DND-41 (cell line): ENCODE measurements around the gene CCN2.

Experiments
- ATAC-seq: fragments of 200-7000 bp; cut with Tn5 transposase; 3 replicates; pipeline ENCODE4 v1.9.1; 2021; ENCODE audit warnings: low read depth; ENCODE audit not compliant: insufficient read depth
- DNase-seq: peaks from one replicate; pipeline ENCODE4 v3.0.0-alpha.2; 2020
- H2AFZ ChIP-seq: 2 replicates; pipeline ENCODE4 v1.6.0; 2012; ENCODE audit warnings: low read depth, low read length
- H3K27ac ChIP-seq: 2 replicates; pipeline ENCODE4 v1.5.1; 2012; ENCODE audit warnings: low read length, inconsistent platforms
- H3K27me3 ChIP-seq: fragments of 200-600 bp; sonication (generic); 2 replicates; pipeline ENCODE4 v1.6.0; 2012; ENCODE audit warnings: low read length, mild to moderate bottlenecking, inconsistent platforms; ENCODE audit not compliant: insufficient read depth, poor library complexity
- H3K36me3 ChIP-seq: 2 replicates; pipeline ENCODE4 v1.5.1; 2012; ENCODE audit warnings: low read length, inconsistent platforms; ENCODE audit not compliant: insufficient read depth
- H3K4me1 ChIP-seq: 2 replicates; pipeline ENCODE4 v1.5.1; 2012; ENCODE audit warnings: mild to moderate bottlenecking, low read length; ENCODE audit not compliant: insufficient read depth
- H3K4me2 ChIP-seq: 2 replicates; pipeline ENCODE4 v1.6.0; 2012; ENCODE audit warnings: mild to moderate bottlenecking, moderate library complexity, low read length, inconsistent platforms; ENCODE audit not compliant: insufficient read depth
- H3K4me3 ChIP-seq, 2 experiments: fragments of 200-600 bp in 1 of 2; shearing (Covaris generic) in 1 of 2; 2 replicates each; pipeline ENCODE4 v1.5.1; 2012 to 2016; ENCODE audit warnings: inconsistent platforms in 2 of 2, low read length in 2 of 2, mild to moderate bottlenecking in 2 of 2, low read depth in 1 of 2, moderate library complexity in 1 of 2
- H3K79me2 ChIP-seq: 2 replicates; pipeline ENCODE4 v1.6.0; 2012; ENCODE audit warnings: low read length, inconsistent platforms; ENCODE audit not compliant: insufficient read depth
- H3K9ac ChIP-seq: 2 replicates; pipeline ENCODE4 v1.6.0; 2012; ENCODE audit warnings: low read depth, mild to moderate bottlenecking, inconsistent platforms, low read length, moderate library complexity
- H3K9me3 ChIP-seq: 2 replicates; pipeline ENCODE4 v1.5.1; 2012; ENCODE audit warnings: low read length, moderate library complexity, mild to moderate bottlenecking, inconsistent platforms; ENCODE audit not compliant: insufficient read depth, severe bottlenecking
- H4K20me1 ChIP-seq: 2 replicates; pipeline ENCODE4 v1.6.0; 2012; ENCODE audit warnings: low read length; ENCODE audit not compliant: insufficient read depth
- EZH2 ChIP-seq: IDR thresholded peaks from 3 replicates; pipeline ENCODE4 v1.6.1; 2012; ENCODE audit warnings: borderline replicate concordance, low read depth, mild to moderate bottlenecking, moderate library complexity, low read length, inconsistent platforms; ENCODE audit not compliant: severe bottlenecking
- TF ChIP-seq, protein P1 (sequence below): IDR thresholded peaks from 2 replicates; pipeline ENCODE4 v1.5.1; 2012; ENCODE audit warnings: borderline replicate concordance, low read length, moderate library complexity, mild to moderate bottlenecking; ENCODE audit not compliant: poor library complexity, severe bottlenecking; ENCODE audit errors: extremely low read depth

The CCN2 gene

GRCh38 chr6:131949909-131950766 lies 1.0 kb downstream of the CCN2 start:
- no peak for ATAC-seq
- Histone ChIP-seq H3K9me3 (no peaks in the 10 kb centered on the region), H3K79me2 (no peaks in the 10 kb centered on the region), H3K27ac (no peak overlapping the region), H2AFZ (no peak overlapping the region), H3K4me2 (no peak overlapping the region), H3K4me3 (no peak overlapping the region), H3K4me1 (no peaks in the 10 kb centered on the region), H3K36me3 (no peaks in the 10 kb centered on the region), H3K9ac (no peak overlapping the region), H3K27me3 (no peaks in the 10 kb centered on the region), H4K20me1 (no peaks in the 10 kb centered on the region)
- TF ChIP-seq, protein P1, sequence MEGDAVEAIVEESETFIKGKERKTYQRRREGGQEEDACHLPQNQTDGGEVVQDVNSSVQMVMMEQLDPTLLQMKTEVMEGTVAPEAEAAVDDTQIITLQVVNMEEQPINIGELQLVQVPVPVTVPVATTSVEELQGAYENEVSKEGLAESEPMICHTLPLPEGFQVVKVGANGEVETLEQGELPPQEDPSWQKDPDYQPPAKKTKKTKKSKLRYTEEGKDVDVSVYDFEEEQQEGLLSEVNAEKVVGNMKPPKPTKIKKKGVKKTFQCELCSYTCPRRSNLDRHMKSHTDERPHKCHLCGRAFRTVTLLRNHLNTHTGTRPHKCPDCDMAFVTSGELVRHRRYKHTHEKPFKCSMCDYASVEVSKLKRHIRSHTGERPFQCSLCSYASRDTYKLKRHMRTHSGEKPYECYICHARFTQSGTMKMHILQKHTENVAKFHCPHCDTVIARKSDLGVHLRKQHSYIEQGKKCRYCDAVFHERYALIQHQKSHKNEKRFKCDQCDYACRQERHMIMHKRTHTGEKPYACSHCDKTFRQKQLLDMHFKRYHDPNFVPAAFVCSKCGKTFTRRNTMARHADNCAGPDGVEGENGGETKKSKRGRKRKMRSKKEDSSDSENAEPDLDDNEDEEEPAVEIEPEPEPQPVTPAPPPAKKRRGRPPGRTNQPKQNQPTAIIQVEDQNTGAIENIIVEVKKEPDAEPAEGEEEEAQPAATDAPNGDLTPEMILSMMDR = no peak
- TF ChIP-seq EZH2 = no peak
- DNase-seq = no peak

GRCh38 chr6:131949620-131949908 lies 1.6 kb downstream of the CCN2 start:
- DNase-seq (no peak), ATAC-seq (no peak)
- Histone ChIP-seq H3K4me1 (no peaks in the 10 kb centered on the region), H3K4me3 (no peak overlapping the region), H3K27me3 (no peaks in the 10 kb centered on the region), H3K9me3 (no peaks in the 10 kb centered on the region), H3K4me2 (no peak overlapping the region), H3K9ac (no peak overlapping the region), H2AFZ (no peak overlapping the region), H4K20me1 (no peaks in the 10 kb centered on the region), H3K79me2 (no peaks in the 10 kb centered on the region), H3K27ac (no peak overlapping the region), H3K36me3 (no peaks in the 10 kb centered on the region)
- no peak for TF ChIP-seq EZH2
- TF ChIP-seq, protein P1 = no peak

GRCh38 chr6:131948692-131949619 lies 2.2 kb downstream of the CCN2 start:
- Histone ChIP-seq H3K36me3 (no peaks in the 10 kb centered on the region), H3K9me3 (no peaks in the 10 kb centered on the region), H3K9ac (no peak overlapping the region), H3K4me2 (no peak overlapping the region), H3K27ac (no peak overlapping the region), H2AFZ (no peak overlapping the region), H3K4me3 (no peak overlapping the region), H4K20me1 (no peaks in the 10 kb centered on the region), H3K27me3 (no peaks in the 10 kb centered on the region), H3K79me2 (no peaks in the 10 kb centered on the region), H3K4me1 (no peaks in the 10 kb centered on the region)
- TF ChIP-seq EZH2 = no peak
- TF ChIP-seq, protein P1 = no peak
- DNase-seq (no peak), ATAC-seq (no peak)
